GM12873 (cell line): ENCODE data around the gene HYKK.

Experiments
- CTCF ChIP-seq: IDR thresholded peaks from 2 replicates; pipeline ENCODE4 v1.5.1; 2012; ENCODE audit warnings: low read depth, mild to moderate bottlenecking, moderate library complexity, low read length, control low read depth; ENCODE audit not compliant: insufficient read depth; ENCODE audit errors: missing control alignments

Gene HYKK

GRCh38 chr15:78541744-78542034, 34.3 kb downstream of the HYKK start:
- TF ChIP-seq CTCF = no peak

GRCh38 chr15:78542647-78543046, 35.3 kb downstream of the HYKK start:
- no peak for TF ChIP-seq CTCF

- TF ChIP-seq CTCF = no peak
Measured at GRCh38 chr15:78550194-78550593, 42.8 kb downstream of the HYKK start.

- no peak for TF ChIP-seq CTCF
Measured at GRCh38 chr15:78550815-78551214, 43.4 kb downstream of the HYKK start.

- TF ChIP-seq CTCF = no peak
Measured at GRCh38 chr15:78551902-78552301, 44.5 kb downstream of the HYKK start.

GRCh38 chr15:78552597-78552996, 45.2 kb downstream of the HYKK start:
- no peak for TF ChIP-seq CTCF

GRCh38 chr15:78561490-78561889, 54.1 kb downstream of the HYKK start:
- TF ChIP-seq CTCF = no peak

GRCh38 chr15:78563092-78563491, 55.7 kb downstream of the HYKK start:
- TF ChIP-seq CTCF = no peak
